CD4-positive, alpha-beta T cell treated with Interleukin-15 for 1 hour (primary cell): ENCODE data around the gene MPDU1.
"Not testable (repeated sequence)": the region's sequence is repeated elsewhere in the genome, so short reads cannot be mapped to it uniquely, and the experiment has no call there.

Experiments used
- DNase-seq: peaks from one replicate; pipeline ENCODE4 v3.0.0-alpha.2; 2020

Gene MPDU1

DNA sequence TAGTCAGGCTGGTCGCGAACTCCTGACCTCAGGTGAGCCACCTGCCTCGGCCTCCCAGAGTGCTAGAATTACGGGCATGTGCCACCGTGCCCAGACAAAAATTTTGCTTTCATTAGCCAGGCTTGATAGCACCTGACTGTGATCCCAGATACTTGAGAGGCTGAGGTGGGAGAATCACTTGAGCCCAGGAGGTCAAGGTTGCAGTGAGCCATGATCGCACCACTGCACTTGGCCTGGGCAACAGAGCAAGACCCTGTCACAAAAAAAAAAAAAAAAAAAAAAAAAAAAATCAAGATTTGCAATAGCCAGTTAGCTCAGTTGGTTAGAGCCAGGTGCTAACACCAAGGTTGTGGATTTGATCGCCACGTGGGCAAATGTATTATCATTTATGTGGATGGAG lies 37.2 kb downstream of the MPDU1 start:
- no peak for DNase-seq

- no peak for DNase-seq
Measured at GRCh38 chr17:7623661-7624060, 40.0 kb downstream of the MPDU1 start.

DNA sequence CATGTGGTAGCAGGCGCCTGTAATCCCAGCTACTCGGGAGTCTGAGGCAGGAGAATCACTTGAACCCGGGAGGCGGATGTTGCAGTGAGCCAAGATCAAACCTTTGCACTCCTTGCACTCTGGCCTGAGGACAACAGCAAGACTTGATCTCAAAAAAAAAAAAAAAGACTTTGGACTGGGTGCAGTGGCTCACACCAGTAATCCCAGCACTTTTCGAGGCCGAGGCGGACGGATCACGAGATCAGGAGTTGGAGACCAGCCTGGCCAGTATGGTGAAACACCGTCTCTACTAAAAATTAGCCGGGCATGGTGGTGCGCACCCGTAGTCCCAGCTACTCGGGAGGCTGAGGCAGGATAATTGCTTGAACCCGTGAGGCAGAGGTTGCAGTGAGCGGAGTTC lies 42.1 kb downstream of the MPDU1 start:
- DNase-seq: not testable (repeated sequence)

GRCh38 chr17:7626307-7626706 lies 42.7 kb downstream of the MPDU1 start:
- DNase-seq: peak; percentile 37

GRCh38 chr17:7626956-7627249 lies 43.3 kb downstream of the MPDU1 start:
- DNase-seq: no peak

- DNase-seq: peak; percentile 91
Measured at GRCh38 chr17:7627250-7628121, 43.8 kb downstream of the MPDU1 start, which contains the start of gene SAT2. TSS of gene SAT2 (minus strand) at chr17:7627821. CDS start at chr17:7627635, 186 bp downstream.

DNA sequence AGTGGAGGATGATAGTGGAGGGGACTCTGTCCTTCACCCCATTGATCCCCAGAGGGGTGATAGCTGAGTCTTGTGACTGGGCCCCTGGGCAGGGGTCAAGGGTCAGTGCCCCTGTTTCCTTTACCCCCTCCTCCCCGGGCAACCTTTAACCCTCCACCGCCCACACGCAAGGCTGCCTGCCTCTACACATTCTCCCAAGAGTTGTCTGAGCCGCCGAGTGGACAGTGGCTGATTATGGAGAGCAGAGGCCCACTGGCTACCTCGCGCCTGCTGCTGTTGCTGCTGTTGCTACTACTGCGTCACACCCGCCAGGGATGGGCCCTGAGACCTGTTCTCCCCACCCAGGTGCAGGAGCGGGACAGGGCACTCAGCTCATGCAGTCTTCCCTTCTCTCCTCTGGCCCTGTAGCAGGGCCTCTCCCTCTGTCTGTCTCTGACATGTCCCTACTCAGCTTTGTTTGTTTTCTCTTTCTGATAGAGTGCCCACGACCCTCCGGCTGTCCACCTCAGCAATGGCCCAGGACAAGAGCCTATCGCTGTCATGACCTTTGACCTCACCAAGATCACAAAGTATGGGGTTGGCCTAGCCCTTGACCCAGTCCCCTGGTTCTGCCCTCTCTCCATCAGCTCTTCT lies 46.4 kb downstream of the MPDU1 start, which contains the start of gene SHBG:
Gene SHBG, plus strand, starts transcription at position 197 of the 633 bp plus-strand sequence. Its CDS starts 38 bp downstream, at position 235.
- DNase-seq: no peak

DNA sequence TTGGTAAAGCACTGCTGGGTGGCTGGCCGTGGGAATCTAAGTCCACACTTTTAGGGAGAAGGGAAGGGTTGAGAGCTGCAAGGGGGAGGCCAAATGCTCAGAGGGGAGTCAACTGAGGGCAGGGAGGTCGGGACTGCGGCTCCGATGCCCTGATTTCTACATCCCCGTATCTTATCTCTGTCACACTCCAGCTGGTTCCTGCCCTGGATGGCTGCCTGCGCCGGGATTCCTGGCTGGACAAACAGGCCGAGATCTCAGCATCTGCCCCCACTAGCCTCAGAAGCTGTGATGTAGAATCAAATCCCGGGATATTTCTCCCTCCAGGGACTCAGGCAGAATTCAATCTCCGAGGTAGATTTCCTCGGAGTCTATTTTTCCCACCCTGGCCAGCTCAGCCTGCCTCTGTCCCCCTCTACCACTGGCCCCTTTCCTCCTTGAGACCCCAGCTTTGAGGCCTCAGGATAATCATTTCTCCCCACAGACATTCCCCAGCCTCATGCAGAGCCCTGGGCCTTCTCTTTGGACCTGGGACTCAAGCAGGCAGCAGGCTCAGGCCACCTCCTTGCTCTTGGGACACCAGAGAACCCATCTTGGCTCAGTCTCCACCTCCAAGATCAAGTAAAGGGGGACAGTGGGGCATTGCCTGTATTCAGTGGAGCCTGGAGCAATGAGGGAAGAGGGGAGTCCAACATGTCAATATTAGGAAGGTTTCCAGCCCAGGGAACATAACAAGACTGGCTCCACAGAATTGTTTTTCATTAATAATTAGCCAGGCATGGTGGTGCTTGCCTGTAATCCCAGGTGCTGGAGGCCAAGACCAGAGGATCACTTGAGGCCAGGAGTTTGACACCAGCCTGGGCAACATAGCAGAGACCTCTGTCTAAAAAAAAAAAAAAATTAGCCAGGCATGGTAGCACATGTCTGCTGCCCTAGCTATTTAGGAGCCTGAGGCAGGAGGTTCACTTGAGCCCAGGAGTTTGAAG lies 48.0 kb downstream of the MPDU1 start:
- DNase-seq: no peak

- DNase-seq: peak; percentile 47
Measured at GRCh38 chr17:7632492-7632894, 48.8 kb downstream of the MPDU1 start.

GRCh38 chr17:7633093-7633492 lies 49.4 kb downstream of the MPDU1 start:
- DNase-seq: no peak

DNA sequence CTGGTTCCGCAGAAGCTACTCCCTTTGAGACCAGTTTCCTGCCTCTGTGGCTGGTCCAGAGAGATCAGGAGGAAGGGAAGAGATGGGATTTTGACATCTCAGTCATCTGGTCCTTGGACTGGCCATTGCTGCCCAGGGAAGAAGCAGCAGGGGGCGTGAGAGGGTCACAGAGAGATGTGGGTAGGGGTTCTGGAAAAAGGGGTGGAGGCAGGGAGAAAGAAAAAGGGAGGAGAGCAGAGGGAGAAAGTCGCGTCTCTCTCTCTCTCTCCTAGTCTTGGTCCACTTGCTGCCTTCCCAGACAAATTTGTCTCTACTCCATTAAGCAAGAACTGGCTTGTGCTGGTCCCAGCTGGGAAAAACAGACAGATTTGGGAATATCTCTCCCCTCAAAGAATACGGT lies 50.7 kb downstream of the MPDU1 start:
- DNase-seq: no peak

DNA sequence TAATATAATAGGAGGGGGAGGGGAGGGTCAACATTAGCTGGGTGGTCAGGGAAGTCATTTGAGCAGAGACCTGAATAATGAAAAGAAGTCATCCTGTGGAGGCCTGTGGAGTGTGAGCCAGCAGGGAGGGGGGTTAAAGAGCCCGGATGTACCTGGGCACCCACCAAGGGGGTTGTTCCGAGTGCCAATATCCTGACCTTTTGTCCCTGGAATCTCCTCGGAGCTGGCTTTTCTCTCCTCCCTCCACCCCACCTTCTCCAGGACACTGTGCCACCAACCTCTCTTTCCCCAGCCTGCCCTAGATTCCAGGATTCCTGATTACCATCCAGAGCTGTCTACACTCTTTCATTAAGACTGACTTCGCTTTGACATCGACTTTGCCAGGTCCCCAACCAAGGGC lies 52.5 kb downstream of the MPDU1 start:
- DNase-seq: no peak
